IPS DF 6.9 (cell line): ENCODE results near the gene SEC14L5.
"Not testable (repeated sequence)": the region's sequence is repeated elsewhere in the genome, so short reads cannot be mapped to it uniquely, and the experiment has no call there.

Experiments used
- DNase-seq: peaks from one replicate; pipeline ENCODE4 v3.0.0-alpha.2; 2013; ENCODE audit warnings: low read depth, low spot score
- H3K27ac ChIP-seq: one replicate; pipeline ENCODE4 v1.5.1; 2013; ENCODE audit warnings: low read length, control low read depth
- H3K27me3 ChIP-seq: 2 replicates; pipeline ENCODE4 v1.6.1; 2013; ENCODE audit warnings: mild to moderate bottlenecking, low read length; ENCODE audit not compliant: control insufficient read depth, insufficient read depth
- H3K36me3 ChIP-seq: 2 replicates; pipeline ENCODE4 v1.6.1; 2013; ENCODE audit warnings: low read length; ENCODE audit not compliant: control insufficient read depth, insufficient read depth
- H3K4me1 ChIP-seq: 2 replicates; pipeline ENCODE4 v1.6.1; 2013; ENCODE audit warnings: low read length; ENCODE audit not compliant: control insufficient read depth, insufficient read depth
- H3K4me3 ChIP-seq: 2 replicates; pipeline ENCODE4 v1.5.1; 2013; ENCODE audit warnings: mild to moderate bottlenecking, low read length
- H3K9me3 ChIP-seq: 2 replicates; pipeline ENCODE4 v1.6.1; 2013; ENCODE audit warnings: low read length, inconsistent platforms; ENCODE audit not compliant: control insufficient read depth, insufficient read depth
- WGBS: extraction: QIAGEN DNeasy Blood & Tissue Kit; methylation state at CpG from one replicate; pipeline ENCODE4 v1.1.7; 2013; ENCODE audit warnings: mixed read lengths, missing lambda C conversion rate; ENCODE audit not compliant: insufficient read length, insufficient coverage; 5-methylcytosine and 5-hydroxymethylcytosine counted together

SEC14L5 gene

GRCh38 chr16:4928227-4928626 lies 29.9 kb upstream of the SEC14L5 start:
- H3K27ac ChIP-seq = no peak overlapping the region
- no peaks in the 10 kb centered on the region for H3K27me3 ChIP-seq
- no CpG with 5 or more reads among the region's 6 CpGs for WGBS
- no peak overlapping the region for H3K4me3 ChIP-seq
- DNase-seq = no peak
- no peaks in the 10 kb centered on the region for H3K9me3 ChIP-seq
- H3K36me3 ChIP-seq = peaks cover 4% of the 10 kb centered on the region; the same call in 1 of the 2 replicates
- H3K4me1 ChIP-seq = peaks cover 10% of the 10 kb centered on the region

- not testable (repeated sequence) for H3K36me3 ChIP-seq, H3K9me3 ChIP-seq, DNase-seq
These were observed 28.5 kb upstream of the SEC14L5 start for GRCh38 chr16:4929619-4930018.

GRCh38 chr16:4931381-4931780 lies 26.7 kb upstream of the SEC14L5 start:
- H3K27me3 ChIP-seq = no peaks in the 10 kb centered on the region
- H3K4me1 ChIP-seq = peaks cover 2% of the 10 kb centered on the region; the same call in 1 of the 2 replicates
- no CpG with 5 or more reads among the region's 11 CpGs for WGBS

More at GRCh38 chr16:4929619-4930018, 28.5 kb upstream of the SEC14L5 start:
- H3K27ac ChIP-seq, H3K4me1 ChIP-seq, H3K4me3 ChIP-seq, H3K27me3 ChIP-seq: not testable (repeated sequence)
- no CpG with 5 or more reads among the region's 4 CpGs for WGBS

GRCh38 chr16:4933433-4933832 lies 24.7 kb upstream of the SEC14L5 start:
- H3K36me3 ChIP-seq = no peaks in the 10 kb centered on the region; the same call in 1 of the 2 replicates
- no peak for DNase-seq
- H3K4me1 ChIP-seq = peaks cover 7% of the 10 kb centered on the region
- H3K9me3 ChIP-seq = no peaks in the 10 kb centered on the region
- no CpG with 5 or more reads among the region's 8 CpGs for WGBS
- no peak overlapping the region for H3K4me3 ChIP-seq
- H3K27ac ChIP-seq = no peak overlapping the region
- no peaks in the 10 kb centered on the region for H3K27me3 ChIP-seq

More at GRCh38 chr16:4931381-4931780, 26.7 kb upstream of the SEC14L5 start:
- H3K4me3 ChIP-seq = no peak overlapping the region
- no peak for DNase-seq
- no peaks in the 10 kb centered on the region; the same call in 1 of the 2 replicates for H3K36me3 ChIP-seq
- no peaks in the 10 kb centered on the region for H3K9me3 ChIP-seq
- H3K27ac ChIP-seq = no peak overlapping the region

GRCh38 chr16:4933871-4934395 lies 24.2 kb upstream of the SEC14L5 start:
- Histone ChIP-seq H3K4me1 (peaks cover 7% of the 10 kb centered on the region), H3K36me3 (no peaks in the 10 kb centered on the region; the same call in 1 of the 2 replicates), H3K27me3 (no peaks in the 10 kb centered on the region), H3K9me3 (no peaks in the 10 kb centered on the region), H3K27ac (no peak overlapping the region), H3K4me3 (no peak overlapping the region)
- no CpG with 5 or more reads among the region's 15 CpGs for WGBS
- no peak for DNase-seq

GRCh38 chr16:4934591-4934990 lies 23.5 kb upstream of the SEC14L5 start:
- peaks cover 7% of the 10 kb centered on the region for H3K4me1 ChIP-seq
- H3K4me3 ChIP-seq = no peak overlapping the region
- no peak overlapping the region for H3K27ac ChIP-seq
- H3K36me3 ChIP-seq = no peaks in the 10 kb centered on the region; the same call in 1 of the 2 replicates
- no peak for DNase-seq
- H3K27me3 ChIP-seq = no peaks in the 10 kb centered on the region
- WGBS = no CpG with 5 or more reads among the region's 6 CpGs
- H3K9me3 ChIP-seq = no peaks in the 10 kb centered on the region

- no peaks in the 10 kb centered on the region for H3K9me3 ChIP-seq
- H3K36me3 ChIP-seq = no peaks in the 10 kb centered on the region; the same call in 1 of the 2 replicates
- DNase-seq = no peak
- no peak overlapping the region for H3K27ac ChIP-seq
- H3K4me1 ChIP-seq = peaks cover 7% of the 10 kb centered on the region
- WGBS = no CpG with 5 or more reads among the region's 19 CpGs
- no peaks in the 10 kb centered on the region for H3K27me3 ChIP-seq
- no peak overlapping the region for H3K4me3 ChIP-seq
These were observed 22.8 kb upstream of the SEC14L5 start for GRCh38 chr16:4935241-4935855.

- H3K4me3 ChIP-seq = peak overlapping the region; percentile 98
- no peaks in the 10 kb centered on the region for H3K9me3 ChIP-seq
- no CpG with 5 or more reads among the region's 64 CpGs for WGBS
- no peaks in the 10 kb centered on the region for H3K27me3 ChIP-seq
- no peaks in the 10 kb centered on the region for H3K36me3 ChIP-seq
- no peak for DNase-seq
- H3K27ac ChIP-seq = no peak overlapping the region
- peaks cover 11% of the 10 kb centered on the region for H3K4me1 ChIP-seq
These were observed 21.7 kb upstream of the SEC14L5 start for GRCh38 chr16:4936181-4936990.

- Histone ChIP-seq H3K9me3 (no peaks in the 10 kb centered on the region), H3K4me3 (peak within 1 kb of the TSS; percentile 98), H3K4me1 (peaks cover 11% of the 10 kb centered on the region), H3K27ac (no peak within 1 kb of the TSS), H3K27me3 (no peaks in the 10 kb centered on the region), H3K36me3 (no peaks in the 10 kb centered on the region)
- no peak for DNase-seq
- WGBS = no CpG with 5 or more reads among the region's 76 CpGs
These were observed 20.9 kb upstream of the SEC14L5 start, which contains the start of gene PPL for GRCh38 chr16:4936991-4937781. PPL (minus strand) TSS chr16:4937148; CDS start chr16:4937045, 103 bp downstream.
